Hepatocyte (in vitro differentiated cells): ENCODE measurements around the gene TMEM26. TPM values are rescaled to one million over a fixed set of nuclear protein-coding genes. Genes with fewer than 3 reads are reported as not detected.

ENCODE experiments used
- DNase-seq: peaks from one replicate; pipeline ENCODE4 v3.0.0-alpha.2; 2016; ENCODE audit warnings: low spot score
- H2AFZ ChIP-seq: fragments of 200-600 bp; sonication (generic); 2 replicates; pipeline ENCODE4 v1.6.0; 2016; ENCODE audit warnings: antibody characterized with exemption, mild to moderate bottlenecking
- H3K27ac ChIP-seq: fragments of 200-600 bp; sonication (generic); 2 replicates; pipeline ENCODE4 v1.5.1; 2016; ENCODE audit warnings: mild to moderate bottlenecking
- H3K27me3 ChIP-seq: fragments of 200-600 bp; sonication (generic); 2 replicates; pipeline ENCODE4 v1.6.1; 2016
- H3K36me3 ChIP-seq: fragments of 200-600 bp; sonication (generic); replicated peaks from 2 replicates; pipeline ENCODE4 v1.5.1; 2016; ENCODE audit warnings: low read depth; ENCODE audit not compliant: insufficient read depth
- H3K4me1 ChIP-seq: fragments of 200-600 bp; sonication (generic); 2 replicates; pipeline ENCODE4 v1.5.1; 2016; ENCODE audit warnings: mild to moderate bottlenecking, moderate library complexity; ENCODE audit not compliant: insufficient read depth
- H3K4me2 ChIP-seq: fragments of 200-600 bp; sonication (generic); 2 replicates; pipeline ENCODE4 v1.6.0; 2016
- H3K4me3 ChIP-seq: fragments of 200-600 bp; sonication (generic); 2 replicates; pipeline ENCODE4 v1.5.1; 2016; ENCODE audit warnings: mild to moderate bottlenecking
- H3K79me2 ChIP-seq: fragments of 200-600 bp; sonication (generic); 2 replicates; pipeline ENCODE4 v1.6.0; 2017; ENCODE audit warnings: mild to moderate bottlenecking
- H3K9me2 ChIP-seq: fragments of 200-600 bp; sonication (generic); replicated peaks from 2 replicates; pipeline ENCODE4 v1.6.0; 2017; ENCODE audit warnings: mild to moderate bottlenecking; ENCODE audit not compliant: insufficient read depth
- H3K9me3 ChIP-seq: fragments of 200-600 bp; sonication (generic); 2 replicates; pipeline ENCODE4 v1.5.1; 2016; ENCODE audit warnings: low read depth, mild to moderate bottlenecking
- H4K20me1 ChIP-seq: fragments of 200-600 bp; sonication (generic); 2 replicates; pipeline ENCODE4 v1.6.0; 2016; ENCODE audit warnings: mild to moderate bottlenecking; ENCODE audit not compliant: insufficient read depth, poor library complexity, severe bottlenecking
- CTCF ChIP-seq: fragments of 200-600 bp; sonication (generic); IDR thresholded peaks from 2 replicates; pipeline ENCODE4 v1.5.1; 2016; ENCODE audit warnings: antibody characterized with exemption, mild to moderate bottlenecking; ENCODE audit not compliant: poor library complexity
- EZH2 ChIP-seq: fragments of 200-600 bp; sonication (generic); IDR thresholded peaks from 2 replicates; pipeline ENCODE4 v1.6.1; 2016; ENCODE audit warnings: antibody characterized with exemption, mild to moderate bottlenecking, borderline replicate concordance
- EZH2phosphoT487 ChIP-seq: fragments of 200-600 bp; sonication (generic); IDR thresholded peaks from one replicate; pipeline ENCODE4 v1.6.1; 2018; ENCODE audit warnings: antibody characterized with exemption, mild to moderate bottlenecking, low read depth, moderate library complexity; ENCODE audit not compliant: unreplicated experiment, severe bottlenecking
- WGBS: methylation state at CpG from one replicate; pipeline ENCODE4 v1.1.6; 2016; ENCODE audit warnings: low lambda C conversion rate; ENCODE audit errors: missing lambda C conversion rate; 5-methylcytosine and 5-hydroxymethylcytosine counted together
- polyA plus RNA-seq: library from polyadenylated mRNA; unstranded; fragments of >200 nt; fragmentation: Nextera tagmentation; extraction: Ambion mirVana; gene quantifications from 2 replicates; pipeline ENCODE4 v1.2.1, GENCODE V29; 2016
- total RNA-seq: library from RNA; depleted of rRNA; stranded (reverse); fragments of >200 nt; gene quantifications from 2 replicates; pipeline ENCODE4 v1.2.3, GENCODE V29; 2014

Gene TMEM26
- total and polyA plus RNA-seq, 2 experiments from 2014 or later, result 0.39 to 3.3 TPM

GRCh38 chr10:61460835-61461234 lies 7.7 kb upstream of the TMEM26 start:
- Histone ChIP-seq H3K4me3 (no peak overlapping the region), H3K36me3 (no peaks in the 10 kb centered on the region), H3K79me2 (no peaks in the 10 kb centered on the region), H3K4me2 (no peak overlapping the region), H3K9me3 (no peaks in the 10 kb centered on the region), H4K20me1 (no peaks in the 10 kb centered on the region), H3K27me3 (peaks cover 4% of the 10 kb centered on the region), H3K27ac (no peak overlapping the region), H2AFZ (no peak overlapping the region), H3K9me2 (no peaks in the 10 kb centered on the region), H3K4me1 (peaks cover 5% of the 10 kb centered on the region)
- DNase-seq, result no peak
- no peak for TF ChIP-seq CTCF
- TF ChIP-seq EZH2, result no peak
- no peak for TF ChIP-seq EZH2phosphoT487

- no peak overlapping the region for H3K27ac ChIP-seq
- H2AFZ ChIP-seq, result no peak overlapping the region
- H3K9me2 ChIP-seq, result no peaks in the 10 kb centered on the region
- peaks cover 23% of the 10 kb centered on the region for H3K27me3 ChIP-seq
- TF ChIP-seq CTCF, result no peak
- TF ChIP-seq EZH2phosphoT487, result no peak
- TF ChIP-seq EZH2, result no peak
- H3K4me2 ChIP-seq, result no peak overlapping the region
- H3K4me3 ChIP-seq, result no peak overlapping the region
- H3K79me2 ChIP-seq, result no peaks in the 10 kb centered on the region
- H3K9me3 ChIP-seq, result no peaks in the 10 kb centered on the region
- H3K36me3 ChIP-seq, result no peaks in the 10 kb centered on the region
- DNase-seq, result no peak
- no peaks in the 10 kb centered on the region for H4K20me1 ChIP-seq
- peaks cover 5% of the 10 kb centered on the region for H3K4me1 ChIP-seq
- 90% methylated on average over 3 of the region's 3 CpGs for WGBS
Observed at GRCh38 chr10:61458031-61458430, 4.8 kb upstream of the TMEM26 start.

GRCh38 chr10:61456095-61456789 lies 3.1 kb upstream of the TMEM26 start:
- Histone ChIP-seq H3K4me2 (no peak overlapping the region), H3K27ac (no peak overlapping the region), H4K20me1 (no peaks in the 10 kb centered on the region), H3K36me3 (no peaks in the 10 kb centered on the region), H3K4me3 (no peak overlapping the region), H3K9me3 (no peaks in the 10 kb centered on the region), H3K79me2 (no peaks in the 10 kb centered on the region), H3K9me2 (no peaks in the 10 kb centered on the region), H3K27me3 (peaks cover 39% of the 10 kb centered on the region), H2AFZ (no peak overlapping the region), H3K4me1 (peaks cover 5% of the 10 kb centered on the region)
- DNase-seq, result no peak
- TF ChIP-seq EZH2 (no peak), EZH2phosphoT487 (no peak), CTCF (no peak)
- WGBS, result 80% methylated on average over 4 of the region's 4 CpGs
